GM18867 (cell line): ENCODE results near the gene COL9A3.

Experiments used
- ATAC-seq: cut with Tn5 transposase; IDR thresholded peaks from one replicate; pipeline ENCODE4 v1.9.1; 2021; ENCODE audit warnings: mild to moderate bottlenecking, moderate library complexity; ENCODE audit not compliant: unreplicated experiment

Gene COL9A3

GRCh38 chr20:62816884-62817873, at the start of gene COL9A3:
TSS of gene COL9A3 (plus strand) at chr20:62817050. CDS start at chr20:62817065, 15 bp downstream.
- ATAC-seq, result no peak

- no peak for ATAC-seq
Observed at GRCh38 chr20:62768234-62768546, 48.7 kb upstream of the COL9A3 start.

GRCh38 chr20:62768551-62769287, 48.1 kb upstream of the COL9A3 start:
- ATAC-seq, result no peak

DNA sequence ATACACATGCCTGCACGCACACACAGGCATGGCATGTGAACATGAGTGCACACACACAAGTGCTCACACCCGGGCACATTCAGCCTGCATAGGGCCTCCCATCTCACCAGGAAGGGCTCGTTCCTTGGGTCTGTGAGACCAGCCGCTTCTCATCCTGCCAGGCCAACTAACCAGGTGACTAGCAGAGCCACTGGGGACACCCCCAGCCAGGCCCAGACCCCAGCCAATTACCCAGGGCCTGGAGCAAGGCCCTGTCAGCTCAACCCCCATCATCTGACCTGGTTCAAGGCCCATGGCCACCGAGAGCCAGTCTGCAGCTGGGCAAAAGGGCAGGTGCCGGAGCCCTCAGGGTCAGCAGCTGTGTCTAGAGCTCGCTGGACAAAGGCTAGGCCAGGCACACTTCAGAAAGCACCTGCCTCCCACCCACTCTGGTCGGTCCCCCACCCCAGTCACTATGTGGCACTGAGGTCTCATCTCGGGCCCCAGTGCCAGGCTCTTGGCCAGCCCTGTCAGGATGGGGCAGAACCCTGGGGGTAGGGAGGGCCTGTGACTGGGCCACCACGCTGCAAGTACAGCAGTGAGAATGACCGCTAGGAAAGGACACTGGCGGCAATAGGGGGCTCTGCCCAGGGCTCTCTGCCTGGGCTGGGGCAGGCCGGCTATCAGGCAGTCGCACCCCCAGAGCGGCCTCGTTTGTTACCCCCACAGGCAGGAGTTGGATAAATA, 47.3 kb upstream of the COL9A3 start:
- no peak for ATAC-seq

- no peak for ATAC-seq
Observed at GRCh38 chr20:62770111-62770910, 46.5 kb upstream of the COL9A3 start.

DNA sequence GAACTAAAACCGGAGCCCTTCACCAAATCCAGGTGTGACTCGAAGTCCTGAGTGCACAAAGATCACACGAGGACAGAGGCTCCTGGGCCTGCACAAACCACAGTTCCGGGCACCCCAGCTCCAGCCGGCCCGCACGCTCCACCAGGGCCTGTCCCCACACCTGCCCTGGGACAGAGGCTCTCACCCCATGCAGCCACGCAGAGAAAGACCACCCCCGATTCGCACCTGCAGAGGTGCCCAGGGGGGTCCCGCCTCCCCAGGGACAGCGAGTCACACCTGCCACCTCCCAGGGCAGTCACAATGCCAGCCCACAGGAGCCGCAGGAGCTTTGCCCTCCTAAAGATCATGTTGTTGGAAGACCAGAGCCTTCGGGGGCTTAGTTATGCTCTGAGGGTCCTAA, 45.9 kb upstream of the COL9A3 start:
- no peak for ATAC-seq

GRCh38 chr20:62771396-62772102, 45.3 kb upstream of the COL9A3 start:
- no peak for ATAC-seq

- no peak for ATAC-seq
Observed at GRCh38 chr20:62772103-62772611, 44.7 kb upstream of the COL9A3 start.

DNA sequence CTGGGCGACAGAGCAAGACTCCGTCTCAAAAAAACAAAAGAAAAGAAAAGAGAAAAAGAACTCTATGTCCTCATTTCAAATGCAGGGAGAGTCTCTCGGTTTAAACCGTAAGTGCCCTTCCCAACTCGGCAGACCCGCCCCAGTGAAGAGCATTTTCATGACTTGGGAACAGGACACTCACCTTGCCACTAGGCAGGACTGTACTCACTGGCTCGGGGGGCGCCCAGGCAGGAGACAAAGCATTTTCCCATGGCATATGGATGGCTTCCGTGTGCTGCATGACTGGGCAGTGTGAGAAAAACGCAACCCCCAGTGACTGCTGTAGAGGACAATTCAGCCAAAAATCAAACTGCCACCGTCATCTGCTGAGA, 44.2 kb upstream of the COL9A3 start:
- no peak for ATAC-seq

GRCh38 chr20:62772990-62773844, 43.6 kb upstream of the COL9A3 start:
- no peak for ATAC-seq

GRCh38 chr20:62773845-62774714, 42.8 kb upstream of the COL9A3 start:
- ATAC-seq, result no peak

GRCh38 chr20:62774762-62775161, 42.1 kb upstream of the COL9A3 start:
- ATAC-seq, result no peak

DNA sequence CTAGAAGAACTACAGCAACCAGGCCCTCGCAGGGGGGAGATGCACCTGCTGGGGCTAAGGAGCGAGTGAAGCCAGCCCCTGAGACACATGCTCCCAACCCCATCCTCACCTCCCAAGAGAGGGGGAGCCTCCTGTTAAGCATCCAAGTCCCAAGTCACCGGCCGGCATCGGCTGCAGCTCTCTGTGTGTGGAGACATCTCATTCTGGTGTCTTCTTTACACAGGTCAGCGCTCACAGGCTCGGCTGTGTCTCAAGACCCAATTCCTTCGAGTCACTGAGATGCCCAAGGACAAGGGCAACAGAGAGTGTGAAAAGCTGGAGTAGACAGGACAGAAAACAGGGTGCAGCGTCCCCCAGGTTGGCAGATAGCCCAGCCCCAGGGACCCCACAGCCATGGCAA, 41.6 kb upstream of the COL9A3 start:
- ATAC-seq, result no peak

- no peak for ATAC-seq
Observed at GRCh38 chr20:62776035-62776691, 40.7 kb upstream of the COL9A3 start.

DNA sequence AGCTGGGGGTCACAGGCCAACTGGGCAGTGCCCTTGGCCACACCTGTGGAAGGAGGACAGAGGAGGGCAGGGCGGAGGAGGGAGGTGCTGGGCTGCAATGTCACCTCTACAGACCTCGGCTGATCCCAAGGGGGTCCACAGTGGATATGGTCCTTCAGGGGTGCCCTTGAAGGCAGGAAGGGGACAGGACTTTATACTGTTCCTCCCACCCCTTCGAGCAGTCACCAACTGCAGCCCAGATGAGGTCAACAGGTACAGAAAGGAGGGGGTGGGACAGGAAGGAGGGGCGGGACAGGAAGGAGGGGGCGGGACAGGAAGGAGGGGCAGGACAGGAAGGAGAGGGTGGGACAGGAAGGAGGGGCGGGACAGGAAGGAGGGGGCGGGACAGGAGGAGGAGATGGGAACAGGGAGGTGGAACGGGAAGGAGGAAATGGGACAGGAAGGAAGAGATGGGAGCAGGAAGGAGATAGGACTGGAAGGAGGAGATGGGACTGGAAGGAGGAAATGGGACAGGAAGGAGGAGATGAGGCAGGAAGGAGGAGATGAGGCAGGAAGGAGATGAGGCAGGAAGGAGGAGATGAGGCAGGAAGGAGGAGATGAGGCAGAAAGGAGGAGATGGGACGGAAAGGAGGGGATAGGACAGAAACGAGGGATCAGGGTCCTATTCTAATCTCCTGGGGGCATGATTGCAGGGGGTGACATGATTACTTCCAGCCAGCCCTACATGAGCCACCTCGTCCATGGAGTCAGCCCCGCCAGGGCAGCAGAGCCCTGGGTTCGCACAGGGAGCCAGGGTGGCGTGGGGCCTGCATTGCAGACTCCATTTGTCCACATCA, 39.9 kb upstream of the COL9A3 start:
- ATAC-seq, result no peak

GRCh38 chr20:62777528-62777830, 39.4 kb upstream of the COL9A3 start:
- no peak for ATAC-seq

DNA sequence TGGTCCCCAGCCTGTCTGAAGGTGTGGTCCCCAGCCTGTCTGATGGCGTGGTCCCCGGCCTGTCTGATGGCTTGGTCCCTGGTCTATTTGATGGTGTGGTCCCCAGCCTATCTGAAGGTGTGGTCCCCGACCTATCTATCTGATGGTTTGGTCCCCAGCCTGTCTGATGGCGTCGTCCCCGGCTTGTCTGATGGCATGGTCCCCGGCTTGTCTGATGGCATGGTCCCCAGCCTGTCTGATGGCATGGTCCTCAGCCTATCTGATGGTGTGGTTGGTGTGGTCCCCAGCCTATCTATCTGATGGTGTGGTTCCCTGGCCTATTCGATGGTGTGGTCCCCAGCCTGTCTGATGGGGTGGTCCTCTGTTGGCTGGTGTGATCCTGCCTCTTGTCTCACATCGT, 38.8 kb upstream of the COL9A3 start:
- no peak for ATAC-seq
